Stimulated activated CD4-positive, alpha-beta T cell treated with anti-CD3 and anti-CD28 coated beads, Interleukin-2, amount 100 ng/mL, for 24 hours (primary cell): ENCODE results near the gene RPRD1B.

Experiments used
- DNase-seq, 2 donors: peaks; one replicate each; pipeline ENCODE4 v3.0.0-alpha.2; 2020

RPRD1B gene

GRCh38 chr20:38033330-38034107, at the start of gene RPRD1B, which contains the start of gene TTI1:
RPRD1B (plus strand) TSS chr20:38033746; CDS start chr20:38033948, 202 bp downstream.
TTI1 (minus strand) TSS chr20:38033456; CDS start chr20:38013816, 19,640 bp downstream.
- DNase-seq = peak; percentile 89

GRCh38 chr20:37984018-37984785, 49.3 kb upstream of the RPRD1B start:
- DNase-seq = no peak

- no peak for DNase-seq
These were observed 47.3 kb upstream of the RPRD1B start for GRCh38 chr20:37986044-37986858.

GRCh38 chr20:37986873-37987601, 46.5 kb upstream of the RPRD1B start:
- DNase-seq = no peak

GRCh38 chr20:37987602-37988290, 45.8 kb upstream of the RPRD1B start:
- DNase-seq = no peak

GRCh38 chr20:37988306-37988954, 45.1 kb upstream of the RPRD1B start:
- no peak for DNase-seq

- DNase-seq = no peak
These were observed 43.8 kb upstream of the RPRD1B start for GRCh38 chr20:37989601-37990295.

GRCh38 chr20:37990571-37991151, 42.9 kb upstream of the RPRD1B start:
- peak; percentile 40 to 52 for DNase-seq

GRCh38 chr20:37991157-37991866, 42.2 kb upstream of the RPRD1B start:
- DNase-seq = no peak

- no peak for DNase-seq
These were observed 41.6 kb upstream of the RPRD1B start for GRCh38 chr20:37991908-37992307.

GRCh38 chr20:37992802-37993409, 40.6 kb upstream of the RPRD1B start:
- DNase-seq = peak; percentile 17 to 20

- DNase-seq = no peak
These were observed 39.0 kb upstream of the RPRD1B start for GRCh38 chr20:37994512-37994911.

- no peak for DNase-seq
These were observed 37.5 kb upstream of the RPRD1B start for GRCh38 chr20:37995856-37996605.

- no peak for DNase-seq
These were observed 36.0 kb upstream of the RPRD1B start for GRCh38 chr20:37997516-37997915.

GRCh38 chr20:37999526-38000263, 33.9 kb upstream of the RPRD1B start:
- DNase-seq = no peak

GRCh38 chr20:38000293-38000692, 33.3 kb upstream of the RPRD1B start:
- no peak for DNase-seq

- DNase-seq = peak in 1 of 2 donors; percentile 3
These were observed 32.2 kb upstream of the RPRD1B start for GRCh38 chr20:38001173-38001875.
